ENCODE measurements around the gene MEAK7.
A peak's percentile ranks its signal among the peaks of the same experiment; 100 is the strongest.

Gene MEAK7

DNA sequence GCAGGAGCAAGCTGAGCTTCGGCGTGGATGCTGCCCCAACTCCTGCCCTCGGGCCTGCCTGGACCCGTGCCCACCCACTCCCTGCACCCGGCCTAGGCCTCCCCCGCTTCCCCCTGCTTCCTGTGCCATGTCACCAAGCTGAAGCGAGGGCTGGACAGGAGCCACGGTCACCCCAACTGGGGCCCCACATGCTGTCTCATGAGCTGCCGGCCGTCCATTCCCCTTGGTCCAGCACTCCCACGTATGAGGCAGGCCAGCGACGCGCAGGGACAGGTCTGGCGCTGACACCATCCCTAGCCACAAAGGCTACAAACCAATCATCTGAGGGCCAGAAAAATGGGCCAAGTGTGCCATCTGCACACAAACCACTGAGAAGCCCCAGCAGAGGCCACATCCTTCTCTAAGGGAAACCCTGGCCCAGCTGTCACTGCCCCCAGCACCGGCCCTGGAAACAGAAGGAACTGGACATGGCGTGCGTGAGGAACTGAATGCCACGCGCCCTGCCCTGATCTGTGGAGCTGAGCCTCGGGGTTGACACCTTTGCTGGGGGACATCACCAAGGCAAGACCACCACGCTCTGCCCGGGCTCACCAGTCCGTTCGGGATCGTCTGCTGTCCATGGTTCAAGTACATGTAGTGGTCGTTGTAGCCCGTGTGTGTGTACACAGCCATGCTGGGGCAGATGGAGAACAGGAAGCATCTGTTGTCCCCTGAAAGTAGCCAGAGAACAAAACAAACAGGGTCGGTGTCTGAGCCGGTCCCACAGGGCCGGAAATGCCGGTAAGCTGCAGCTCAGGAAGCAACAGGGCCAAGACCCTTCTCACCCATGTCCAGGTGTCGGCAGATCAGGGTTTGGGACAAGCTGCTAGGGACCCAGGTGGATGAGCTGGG is 22.2 kb downstream of the MEAK7 start:
- H3K27ac ChIP-seq, result peak overlapping the region; percentile 43
- ChIA-PET POLR2A (ENCODE audit: low non-redundant PET) (no interaction called here), CTCF (interaction anchor here (0.5 to 2.4 kb wide), 6 partner anchors 20 to 690 kb away, joined by 3 to 9 read pairs (median 3); partner anchors contain the start of gene TAF1C)
- DNase-seq (ENCODE audit: low spot score), result no peak
- TF ChIP-seq, protein P1, sequence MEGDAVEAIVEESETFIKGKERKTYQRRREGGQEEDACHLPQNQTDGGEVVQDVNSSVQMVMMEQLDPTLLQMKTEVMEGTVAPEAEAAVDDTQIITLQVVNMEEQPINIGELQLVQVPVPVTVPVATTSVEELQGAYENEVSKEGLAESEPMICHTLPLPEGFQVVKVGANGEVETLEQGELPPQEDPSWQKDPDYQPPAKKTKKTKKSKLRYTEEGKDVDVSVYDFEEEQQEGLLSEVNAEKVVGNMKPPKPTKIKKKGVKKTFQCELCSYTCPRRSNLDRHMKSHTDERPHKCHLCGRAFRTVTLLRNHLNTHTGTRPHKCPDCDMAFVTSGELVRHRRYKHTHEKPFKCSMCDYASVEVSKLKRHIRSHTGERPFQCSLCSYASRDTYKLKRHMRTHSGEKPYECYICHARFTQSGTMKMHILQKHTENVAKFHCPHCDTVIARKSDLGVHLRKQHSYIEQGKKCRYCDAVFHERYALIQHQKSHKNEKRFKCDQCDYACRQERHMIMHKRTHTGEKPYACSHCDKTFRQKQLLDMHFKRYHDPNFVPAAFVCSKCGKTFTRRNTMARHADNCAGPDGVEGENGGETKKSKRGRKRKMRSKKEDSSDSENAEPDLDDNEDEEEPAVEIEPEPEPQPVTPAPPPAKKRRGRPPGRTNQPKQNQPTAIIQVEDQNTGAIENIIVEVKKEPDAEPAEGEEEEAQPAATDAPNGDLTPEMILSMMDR (conservative IDR thresholded peaks at IDR 0.05; ENCODE audit: low read depth), result no peak

DNA sequence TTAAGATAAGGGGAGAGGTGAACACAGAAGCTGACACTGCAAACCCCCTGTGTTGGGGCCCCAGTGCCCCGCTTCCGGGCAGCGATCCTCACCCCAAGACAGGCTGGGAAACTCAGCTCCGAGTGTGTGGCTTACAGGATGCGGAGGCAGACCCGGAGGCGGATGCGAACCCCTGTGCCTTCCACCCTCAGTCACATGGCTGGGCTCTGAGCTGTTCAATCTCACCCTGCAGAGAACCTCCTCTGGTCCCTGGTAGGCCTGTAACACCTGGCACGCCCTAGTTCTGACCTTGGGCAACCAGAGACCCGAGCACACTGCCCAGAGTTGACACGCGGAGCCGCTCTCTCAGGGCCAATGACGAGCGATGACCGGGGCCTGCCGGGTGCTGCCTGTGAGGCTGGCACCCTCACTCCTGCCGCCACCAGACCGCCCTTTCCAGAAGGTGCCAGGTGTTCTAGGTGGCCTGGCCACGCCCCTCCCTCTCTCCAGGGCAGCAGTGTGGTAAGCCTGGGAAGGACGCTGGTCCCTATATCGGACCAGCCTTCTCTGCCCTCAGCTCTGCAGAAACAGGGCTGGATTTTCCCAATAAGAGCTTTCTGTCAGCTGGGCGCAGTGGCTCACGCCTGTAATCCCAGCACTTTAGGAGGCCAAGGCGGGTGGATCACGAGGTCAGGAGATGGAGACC is 23.3 kb downstream of the MEAK7 start:
- no peak for DNase-seq (ENCODE audit: low spot score)
- ChIA-PET CTCF (interaction anchor here (1.1 to 2.4 kb wide), 2 partner anchors 19 to 204 kb away, joined by 3 to 9 read pairs; no protein-coding TSS in a partner anchor), POLR2A (ENCODE audit: low non-redundant PET) (no interaction called here)
- peak overlapping the region; percentile 43; the same call in 1 of the 2 replicates for H3K27ac ChIP-seq
- TF ChIP-seq, protein P1 (conservative IDR thresholded peaks at IDR 0.05; ENCODE audit: low read depth), result no peak

DNA sequence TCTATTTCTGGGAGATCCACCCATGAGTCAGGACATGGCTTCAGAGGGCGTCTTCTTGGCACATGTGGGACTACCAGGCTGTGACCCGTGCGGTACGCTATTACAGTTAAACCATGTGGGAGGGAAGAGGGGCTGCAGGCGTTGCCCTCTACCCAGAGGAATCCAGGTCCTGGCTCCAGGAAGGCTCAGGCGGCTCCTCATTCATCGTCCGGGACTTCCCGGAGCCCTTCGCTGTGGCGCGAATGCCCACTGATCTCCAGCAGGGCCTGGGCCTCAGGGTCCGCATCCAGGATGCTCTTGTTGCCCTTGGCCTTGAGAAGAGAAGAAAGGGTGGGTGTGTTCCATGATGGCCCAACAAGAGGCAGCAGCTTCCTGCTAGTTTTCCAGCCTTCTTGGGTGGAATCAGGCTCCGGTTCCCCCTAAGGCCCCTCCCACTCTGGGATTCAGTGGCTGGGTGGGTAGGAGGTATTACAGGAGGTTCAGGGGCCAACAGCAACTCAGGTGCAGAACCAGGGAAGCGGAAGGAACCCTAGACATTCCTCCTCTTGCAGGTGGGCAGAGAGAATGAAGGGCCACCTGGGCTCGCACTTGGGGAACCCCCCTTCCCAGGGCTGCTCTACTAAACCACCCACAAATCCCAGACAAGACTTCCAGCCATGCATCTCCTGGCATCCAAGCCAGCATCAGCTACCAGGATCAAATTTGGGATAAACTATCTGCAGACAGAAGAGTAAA is 24.6 kb downstream of the MEAK7 start:
- ChIA-PET CTCF (interaction anchor here (1.1 to 2.4 kb wide), 2 partner anchors 202 to 293 kb away, joined by 4 to 9 read pairs; partner anchors contain the start of gene TAF1C), POLR2A (ENCODE audit: low non-redundant PET) (no interaction called here)
- DNase-seq (ENCODE audit: low spot score), result no peak
- TF ChIP-seq, protein P1 (conservative IDR thresholded peaks at IDR 0.05; ENCODE audit: low read depth), result no peak
- H3K27ac ChIP-seq, result no peak overlapping the region

DNA sequence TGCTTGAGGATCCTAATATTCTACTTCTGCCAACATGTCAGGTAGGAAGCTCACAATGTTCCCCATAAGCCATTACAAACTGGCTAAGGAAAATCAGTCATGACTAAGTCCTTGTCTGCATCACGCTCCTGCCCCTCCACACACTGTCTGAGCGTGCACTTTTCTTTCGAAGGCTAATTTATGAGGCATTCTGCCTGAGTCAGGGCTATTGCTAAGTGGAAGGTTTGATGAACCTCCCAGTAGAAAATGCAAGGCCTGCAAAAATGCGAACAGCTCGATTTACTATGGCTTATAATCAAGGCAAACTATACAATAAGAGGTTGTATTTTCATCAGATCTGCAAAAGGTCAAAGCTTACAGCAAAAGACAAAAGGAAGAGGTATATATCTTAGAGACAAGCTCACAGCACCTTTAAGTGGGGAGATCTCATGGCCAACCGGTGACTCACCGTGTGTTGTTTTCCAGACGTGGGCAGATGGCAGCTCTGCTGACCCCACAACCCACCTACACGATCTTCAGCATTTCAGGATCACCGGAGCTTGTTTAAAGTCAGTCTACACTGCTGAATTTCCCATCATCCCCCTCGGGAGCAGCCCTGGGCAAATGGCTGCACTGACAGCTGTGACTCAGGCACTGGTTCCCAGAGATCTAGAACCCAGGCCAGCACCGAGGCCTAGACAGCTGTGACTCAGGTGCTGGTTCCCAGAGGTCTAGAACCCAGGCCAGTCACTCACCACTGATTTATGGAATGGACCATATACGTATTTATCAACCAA is 26.1 kb downstream of the MEAK7 start:
- CTCF ChIA-PET, result interaction anchor here (0.6 to 1.2 kb wide), 2 partner anchors 10 to 510 kb away, joined by 3 read pairs; no protein-coding TSS in a partner anchor
- peak; percentile 26 for DNase-seq (ENCODE audit: low spot score)
- TF ChIP-seq, protein P1 (conservative IDR thresholded peaks at IDR 0.05; ENCODE audit: low read depth), result no peak
- peak overlapping the region; percentile 45; the same call in 1 of the 2 replicates for H3K27ac ChIP-seq
- POLR2A ChIA-PET (ENCODE audit: low non-redundant PET), result no interaction called here

DNA sequence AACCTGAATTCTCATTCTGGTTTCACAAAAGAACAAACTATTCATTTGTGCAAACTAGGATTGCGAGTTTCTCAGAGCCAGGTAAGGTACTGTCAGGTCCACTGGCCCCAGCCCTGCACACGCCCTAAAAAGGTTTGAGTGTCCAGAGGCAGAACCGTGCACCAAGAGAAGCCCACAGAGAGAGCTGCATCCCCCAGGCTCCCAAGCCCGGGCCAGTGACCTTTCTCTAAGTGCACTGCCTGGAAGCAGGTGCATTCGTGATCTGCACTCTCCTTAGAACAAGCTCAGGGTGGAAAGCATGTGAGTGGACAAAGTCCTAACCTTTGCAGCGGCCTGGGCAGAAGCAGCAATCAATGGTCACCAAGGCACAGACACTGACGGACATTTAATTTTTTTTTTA is 26.8 kb downstream of the MEAK7 start:
- H3K27ac ChIP-seq, result no peak overlapping the region
- CTCF ChIA-PET, result interaction anchor here (0.6 kb wide), 1 partner anchor 481 kb away, joined by 3 read pairs; no protein-coding TSS in a partner anchor
- no peak for DNase-seq (ENCODE audit: low spot score)
- TF ChIP-seq, protein P1 (conservative IDR thresholded peaks at IDR 0.05; ENCODE audit: low read depth), result no peak
- POLR2A ChIA-PET (ENCODE audit: low non-redundant PET), result no interaction called here
